ENCODE data around the gene JKAMP.

DNA sequence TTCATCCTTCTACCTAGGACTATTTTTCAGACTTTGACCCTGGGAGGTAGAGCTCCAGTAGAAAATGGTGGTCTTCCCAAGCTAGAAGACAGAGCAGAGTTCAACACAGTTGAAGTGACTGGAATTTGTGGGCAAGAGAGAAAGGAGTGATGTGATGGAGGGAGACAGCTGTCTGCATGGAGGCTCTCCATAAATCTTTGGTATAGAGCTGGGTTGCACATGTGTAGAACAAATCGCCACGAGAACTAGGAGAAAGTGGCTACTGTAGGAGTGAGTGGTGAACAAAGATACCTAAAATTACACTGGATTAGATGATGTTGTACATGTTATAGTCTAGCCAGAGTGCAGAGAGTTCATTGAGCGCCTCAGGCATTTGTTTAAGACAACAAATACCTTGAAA is 33.6 kb upstream of the JKAMP start:
- TF ChIP-seq CTCF (IDR thresholded peaks at IDR 0.05; ENCODE audit: low read depth, low read length) (no peak), EZH2phosphoT487 (IDR thresholded peaks at IDR 0.05; ENCODE audit: low read depth) (no peak)
